GM12892 (cell line): ENCODE data around the gene DIP2B.

Source experiments
- DNase-seq: peaks from one replicate; pipeline ENCODE4 v3.0.0; 2011; ENCODE audit not compliant: insufficient read length
- FAIRE-seq: peaks from 2 replicates; lab custom pipeline; 2011; peaks lifted over from hg19 to GRCh38; lab: Jason Lieb, UNC
- POLR2A ChIP-seq: IDR thresholded peaks from 2 replicates; pipeline ENCODE4 v1.6.1; 2011; ENCODE audit warnings: low read depth, low read length, control low read depth
- POLR2AphosphoS5 ChIP-seq: IDR thresholded peaks from 2 replicates; pipeline ENCODE4 v1.6.1; 2011; ENCODE audit warnings: low read depth, low read length, control low read depth
- TAF1 ChIP-seq: IDR thresholded peaks from 2 replicates; pipeline ENCODE4 v1.6.1; 2011; ENCODE audit warnings: low read depth, mild to moderate bottlenecking, control low read depth, low read length, borderline replicate concordance

DIP2B gene

GRCh38 chr12:50612882-50613281 lies 108.1 kb downstream of the DIP2B start:
- TF ChIP-seq POLR2AphosphoS5: no peak
- no peak for TF ChIP-seq POLR2A
- TF ChIP-seq TAF1: no peak
- DNase-seq (no peak), FAIRE-seq (no peak)

GRCh38 chr12:50613463-50613862 lies 108.7 kb downstream of the DIP2B start:
- DNase-seq: no peak
- FAIRE-seq: no peak
- TF ChIP-seq POLR2A (no peak), TAF1 (no peak), POLR2AphosphoS5 (no peak)

- DNase-seq: no peak
- TF ChIP-seq TAF1: no peak
- TF ChIP-seq POLR2A: no peak
- no peak for FAIRE-seq
Measured at GRCh38 chr12:50614167-50614759, 109.5 kb downstream of the DIP2B start.

GRCh38 chr12:50615145-50615906 lies 110.5 kb downstream of the DIP2B start:
- FAIRE-seq: no peak
- TF ChIP-seq POLR2AphosphoS5: no peak
- TF ChIP-seq POLR2A: no peak
- TF ChIP-seq TAF1: no peak

GRCh38 chr12:50615907-50616296 lies 111.1 kb downstream of the DIP2B start:
- no peak for DNase-seq
- no peak for FAIRE-seq
- TF ChIP-seq POLR2AphosphoS5 (no peak), POLR2A (no peak), TAF1 (no peak)

More at GRCh38 chr12:50615145-50615906, 110.5 kb downstream of the DIP2B start:
- no peak for DNase-seq

GRCh38 chr12:50617657-50618056 lies 112.9 kb downstream of the DIP2B start:
- DNase-seq: no peak
- no peak for TF ChIP-seq POLR2AphosphoS5
- TF ChIP-seq TAF1: no peak
- no peak for TF ChIP-seq POLR2A
- FAIRE-seq: no peak

GRCh38 chr12:50618864-50619609 lies 114.3 kb downstream of the DIP2B start:
- no peak for TF ChIP-seq POLR2AphosphoS5
- TF ChIP-seq POLR2A: no peak
- no peak for TF ChIP-seq TAF1
- FAIRE-seq: no peak
- no peak for DNase-seq

- FAIRE-seq (no peak), DNase-seq (no peak)
- no peak for TF ChIP-seq POLR2A
- TF ChIP-seq POLR2AphosphoS5: no peak
- TF ChIP-seq TAF1: no peak
Measured at GRCh38 chr12:50619610-50619958, 114.8 kb downstream of the DIP2B start.

GRCh38 chr12:50620109-50620977 lies 115.6 kb downstream of the DIP2B start:
- FAIRE-seq (no peak), DNase-seq (no peak)
- TF ChIP-seq TAF1 (no peak), POLR2AphosphoS5 (no peak), POLR2A (no peak)

GRCh38 chr12:50620978-50621360 lies 116.2 kb downstream of the DIP2B start:
- TF ChIP-seq POLR2A (no peak), TAF1 (no peak), POLR2AphosphoS5 (no peak)

More at GRCh38 chr12:50620978-50621360, 116.2 kb downstream of the DIP2B start:
- no peak for FAIRE-seq
- DNase-seq: no peak
